IPS-20b (cell line): Measurements from ENCODE around the gene KATNBL1.
"Not testable (repeated sequence)": the region's sequence is repeated elsewhere in the genome, so short reads cannot be mapped to it uniquely, and the experiment has no call there.

ENCODE experiments used
- H3K27ac ChIP-seq: one replicate; pipeline ENCODE4 v1.5.1; 2013; ENCODE audit warnings: low read length
- H3K27me3 ChIP-seq: 2 replicates; pipeline ENCODE4 v1.6.1; 2013; ENCODE audit warnings: mild to moderate bottlenecking, low read length, inconsistent platforms; ENCODE audit not compliant: insufficient read depth
- H3K36me3 ChIP-seq: 2 replicates; pipeline ENCODE4 v1.6.1; 2013; ENCODE audit warnings: low read depth, mild to moderate bottlenecking, inconsistent platforms, low read length, moderate library complexity; ENCODE audit not compliant: insufficient read depth
- H3K4me1 ChIP-seq: 2 replicates; pipeline ENCODE4 v1.6.1; 2013; ENCODE audit warnings: mild to moderate bottlenecking, control low read depth, inconsistent platforms, low read length, moderate library complexity; ENCODE audit not compliant: insufficient read depth
- H3K4me3 ChIP-seq: 2 replicates; pipeline ENCODE4 v1.5.1; 2013; ENCODE audit warnings: mild to moderate bottlenecking, low read length, inconsistent platforms
- H3K9ac ChIP-seq: 2 replicates; pipeline ENCODE4 v1.6.1; 2013; ENCODE audit warnings: low read depth, mild to moderate bottlenecking, inconsistent platforms, low read length, moderate library complexity
- H3K9me3 ChIP-seq: 2 replicates; pipeline ENCODE4 v1.6.1; 2013; ENCODE audit warnings: mild to moderate bottlenecking, low read depth, low read length, inconsistent platforms; ENCODE audit not compliant: insufficient read depth

KATNBL1 gene

DNA sequence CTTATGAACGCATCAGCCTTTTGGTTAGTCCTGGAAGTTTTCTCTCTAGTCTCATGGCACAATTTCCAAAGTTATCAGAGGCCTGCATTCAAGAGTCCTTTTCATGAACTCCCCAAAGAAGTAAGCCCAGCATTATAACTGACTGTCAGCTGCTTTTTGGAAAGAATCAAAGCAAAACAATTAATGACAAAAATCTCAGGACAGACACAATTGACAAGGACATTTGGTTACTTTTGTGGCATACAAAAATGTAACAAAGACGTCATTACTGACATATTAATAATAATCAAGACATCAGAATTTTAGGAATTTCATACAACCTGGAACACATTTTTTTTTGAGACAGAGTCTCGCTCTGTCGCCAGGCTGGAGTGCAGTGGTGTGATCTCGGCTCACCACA is 21.2 kb downstream of the KATNBL1 start:
- Histone ChIP-seq H3K27me3 (no peaks in the 10 kb centered on the region), H3K27ac (no peak overlapping the region), H3K9me3 (no peaks in the 10 kb centered on the region), H3K4me3 (no peak overlapping the region), H3K4me1 (no peaks in the 10 kb centered on the region), H3K9ac (no peak overlapping the region), H3K36me3 (no peaks in the 10 kb centered on the region)

DNA sequence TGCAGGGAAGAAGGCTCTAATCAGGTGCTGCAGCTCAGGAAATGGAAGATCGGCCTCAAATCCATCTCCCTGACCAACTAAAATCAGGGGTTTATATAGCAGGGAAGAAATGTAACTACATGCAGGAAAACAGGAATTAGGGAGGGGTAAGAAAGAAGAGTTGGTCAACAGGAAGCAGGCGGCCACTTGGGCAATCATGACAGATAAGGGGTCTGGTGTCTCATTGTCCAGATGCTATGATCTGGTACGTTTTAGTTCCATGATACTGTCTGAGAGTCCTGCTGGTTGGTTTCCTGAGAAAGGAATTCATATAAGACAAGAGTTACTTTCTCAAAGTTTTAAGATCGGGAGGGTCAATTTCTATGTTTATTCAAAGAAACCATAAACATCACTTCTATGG is 24.2 kb downstream of the KATNBL1 start:
- Histone ChIP-seq H3K9ac (no peak overlapping the region), H3K27me3 (no peaks in the 10 kb centered on the region), H3K27ac (no peak overlapping the region), H3K4me3 (no peak overlapping the region), H3K9me3 (no peaks in the 10 kb centered on the region), H3K4me1 (peaks cover 4% of the 10 kb centered on the region; the same call in 1 of the 2 replicates), H3K36me3 (no peaks in the 10 kb centered on the region)

DNA sequence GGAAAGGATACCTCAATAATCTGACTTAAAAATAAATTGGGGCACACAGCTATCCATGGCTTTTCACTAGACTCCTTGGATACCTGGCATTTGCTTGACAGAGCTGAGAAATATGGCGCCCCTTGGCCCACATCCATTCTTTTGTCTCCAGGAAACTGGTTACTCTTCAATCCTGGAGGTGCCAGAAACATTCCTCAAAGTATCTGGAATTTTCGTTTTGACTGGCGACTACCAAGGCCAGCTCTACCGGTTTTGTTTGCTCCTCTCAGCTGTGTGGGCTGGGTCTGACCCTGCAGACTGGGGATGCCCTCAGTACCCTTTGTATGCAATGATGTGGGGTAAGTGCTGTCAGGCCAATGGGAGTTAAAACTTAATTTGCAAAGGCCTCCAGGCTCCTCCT is 27.0 kb downstream of the KATNBL1 start:
- Histone ChIP-seq H3K4me3 (no peak overlapping the region), H3K4me1 (peaks cover 4% of the 10 kb centered on the region; the same call in 1 of the 2 replicates), H3K9me3 (no peaks in the 10 kb centered on the region), H3K27ac (no peak overlapping the region), H3K36me3 (no peaks in the 10 kb centered on the region), H3K9ac (no peak overlapping the region), H3K27me3 (no peaks in the 10 kb centered on the region)

DNA sequence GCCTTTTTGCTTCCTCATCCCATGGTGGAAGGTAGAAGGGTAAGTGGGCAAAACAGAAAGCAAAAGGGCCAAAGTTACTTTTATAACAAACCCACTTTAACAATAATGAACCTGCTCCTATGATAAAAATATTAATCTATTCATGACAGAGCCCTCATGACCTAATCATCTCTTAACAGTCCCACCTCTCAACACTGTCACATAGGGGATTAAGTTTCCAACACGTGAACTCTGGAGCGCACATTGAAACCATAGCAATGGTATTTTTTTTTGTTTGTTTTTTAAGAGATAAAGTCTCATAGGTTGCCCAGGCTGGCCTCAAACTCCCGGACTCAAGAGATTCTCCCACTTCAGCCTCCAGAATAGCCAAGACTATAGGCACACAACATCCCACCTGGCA is 30.7 kb downstream of the KATNBL1 start:
- H3K27ac ChIP-seq = no peak overlapping the region
- no peak overlapping the region for H3K9ac ChIP-seq
- H3K36me3 ChIP-seq = no peaks in the 10 kb centered on the region
- no peaks in the 10 kb centered on the region for H3K27me3 ChIP-seq
- peaks cover 4% of the 10 kb centered on the region; the same call in 1 of the 2 replicates for H3K4me1 ChIP-seq
- H3K4me3 ChIP-seq = no peak overlapping the region
- H3K9me3 ChIP-seq = no peaks in the 10 kb centered on the region

DNA sequence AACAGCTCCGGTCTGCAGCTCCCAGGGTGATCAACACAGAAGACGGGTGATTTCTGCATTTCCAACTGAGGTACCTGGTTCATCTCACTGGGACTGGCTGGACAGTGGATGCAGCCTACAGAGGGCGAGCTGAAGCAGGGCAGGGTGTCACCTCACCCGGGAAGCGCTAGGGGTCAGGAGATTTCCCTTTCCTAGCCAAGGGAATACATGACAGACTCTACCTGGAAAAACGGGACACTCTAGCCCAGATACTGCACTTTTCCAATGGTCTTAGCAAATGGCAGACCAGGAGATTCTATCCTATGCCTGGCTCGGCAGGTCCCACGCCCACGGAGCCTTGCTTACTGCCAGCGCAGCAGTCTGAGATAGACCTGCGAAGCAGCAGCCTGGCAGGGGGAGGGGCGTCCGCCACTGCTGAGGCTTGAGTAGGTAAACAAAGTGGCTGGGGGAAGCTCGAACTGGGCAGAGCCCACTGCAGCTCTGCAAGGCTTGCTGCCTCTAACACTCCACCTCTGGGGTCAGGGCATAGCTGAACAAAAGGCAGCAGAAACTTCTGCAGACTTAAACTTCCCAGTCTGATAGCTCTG is 43.8 kb downstream of the KATNBL1 start:
- H3K36me3 ChIP-seq = peaks cover 21% of the 10 kb centered on the region
- not testable (repeated sequence) for H3K27me3 ChIP-seq, H3K4me3 ChIP-seq, H3K27ac ChIP-seq, H3K4me1 ChIP-seq, H3K9ac ChIP-seq
- peaks cover 17% of the 10 kb centered on the region; the same call in 1 of the 2 replicates for H3K9me3 ChIP-seq

DNA sequence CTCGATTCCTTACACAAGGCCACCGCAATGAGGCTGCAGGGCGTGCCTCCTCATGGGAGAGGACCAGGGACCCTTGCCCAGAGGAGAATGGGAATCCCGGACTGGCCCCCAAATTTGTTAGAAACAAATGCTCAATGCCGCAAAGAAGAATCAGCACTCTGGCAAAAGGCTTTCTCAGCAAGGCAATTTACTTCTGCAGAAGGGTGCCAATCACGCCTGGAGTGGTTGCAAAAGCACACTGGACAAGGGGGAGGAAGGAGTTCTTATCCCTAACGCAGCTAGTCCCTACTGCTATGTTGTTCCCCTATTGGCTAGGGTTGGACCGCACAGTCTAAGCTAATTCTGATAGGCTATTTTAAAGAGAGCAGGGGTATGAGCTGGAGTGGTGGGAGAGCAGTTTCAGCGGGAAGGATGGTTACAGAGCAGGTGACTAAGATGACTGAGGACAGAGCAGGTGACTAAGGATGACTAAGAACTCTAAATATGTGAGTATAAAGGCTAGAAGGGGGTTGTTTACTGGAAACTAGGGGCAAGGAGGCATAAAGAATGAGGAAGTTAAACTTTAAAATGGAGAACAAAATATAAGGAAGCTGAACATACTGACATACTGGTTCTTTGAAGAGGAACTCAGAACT is 48.5 kb downstream of the KATNBL1 start:
- no peak overlapping the region for H3K4me3 ChIP-seq
- H3K9me3 ChIP-seq = peaks cover 29% of the 10 kb centered on the region
- no peaks in the 10 kb centered on the region for H3K4me1 ChIP-seq
- H3K27ac ChIP-seq = no peak overlapping the region
- H3K9ac ChIP-seq = no peak overlapping the region
- peaks cover 53% of the 10 kb centered on the region for H3K36me3 ChIP-seq
- no peaks in the 10 kb centered on the region for H3K27me3 ChIP-seq

DNA sequence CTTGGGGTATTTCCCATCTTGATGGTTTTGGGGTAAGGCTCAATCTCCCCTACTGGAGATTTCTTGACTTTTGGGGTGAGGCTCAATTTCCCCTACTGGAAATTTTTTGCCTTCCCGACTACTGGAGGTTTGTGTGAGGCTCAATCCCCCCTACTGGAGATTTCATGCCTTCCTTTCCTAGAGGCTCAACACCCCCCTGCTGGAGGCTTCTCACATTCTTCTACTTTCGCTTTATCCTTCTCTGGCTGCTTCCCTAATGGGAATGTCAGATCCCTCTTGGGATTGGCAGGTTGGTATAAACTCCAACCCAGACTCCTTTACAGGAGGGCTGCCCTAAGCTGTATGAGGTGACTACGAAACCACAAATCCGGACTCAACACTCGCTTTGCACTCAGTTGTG is 49.2 kb downstream of the KATNBL1 start:
- Histone ChIP-seq H3K4me3 (no peak overlapping the region), H3K9me3 (peaks cover 36% of the 10 kb centered on the region), H3K9ac (no peak overlapping the region), H3K27ac (no peak overlapping the region), H3K4me1 (no peaks in the 10 kb centered on the region), H3K36me3 (peaks cover 60% of the 10 kb centered on the region), H3K27me3 (no peaks in the 10 kb centered on the region)

DNA sequence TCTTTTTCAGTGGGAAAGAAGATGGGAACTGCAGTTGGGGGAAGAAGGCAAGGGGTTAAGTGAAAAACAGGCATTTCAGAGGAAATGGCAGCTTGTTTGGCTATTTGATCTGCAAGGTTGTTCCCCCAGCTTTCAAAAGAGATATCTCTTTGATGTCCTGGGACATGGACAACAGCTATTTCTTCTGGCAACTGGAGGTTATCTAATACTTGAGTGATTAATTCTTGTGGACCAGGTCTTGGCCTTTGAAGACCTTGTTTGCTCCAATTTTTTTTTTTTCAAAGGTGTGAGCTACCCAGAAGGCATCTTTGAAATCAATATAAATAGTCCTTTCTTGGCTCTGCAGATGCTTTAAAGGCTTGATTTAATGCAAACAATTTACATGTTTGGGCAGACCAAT is 51.5 kb downstream of the KATNBL1 start:
- Histone ChIP-seq H3K9me3 (peaks cover 56% of the 10 kb centered on the region), H3K27me3 (no peaks in the 10 kb centered on the region), H3K4me3 (no peak overlapping the region), H3K27ac (no peak overlapping the region), H3K36me3 (peaks cover 83% of the 10 kb centered on the region), H3K9ac (no peak overlapping the region), H3K4me1 (no peaks in the 10 kb centered on the region)

DNA sequence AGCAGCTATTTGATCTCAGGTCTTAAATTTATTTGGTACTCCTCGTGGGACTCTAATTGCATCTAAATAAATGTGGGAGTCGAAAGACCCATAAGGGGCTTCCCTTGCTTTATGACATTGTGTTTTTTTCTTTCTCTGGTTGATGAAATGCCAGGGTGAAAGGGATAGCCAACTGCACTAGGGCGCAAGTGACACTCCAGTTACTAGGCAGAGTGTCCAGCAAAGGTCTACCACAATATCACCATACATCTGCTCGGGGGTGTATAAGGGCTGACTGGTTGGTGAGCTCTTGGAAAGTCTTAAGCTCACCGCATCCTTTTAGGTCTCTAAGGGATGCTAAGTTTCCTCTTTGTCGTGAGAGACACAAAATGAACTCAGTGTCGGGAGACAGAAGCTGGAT is 54.0 kb downstream of the KATNBL1 start:
- peaks cover 37% of the 10 kb centered on the region for H3K9me3 ChIP-seq

DNA sequence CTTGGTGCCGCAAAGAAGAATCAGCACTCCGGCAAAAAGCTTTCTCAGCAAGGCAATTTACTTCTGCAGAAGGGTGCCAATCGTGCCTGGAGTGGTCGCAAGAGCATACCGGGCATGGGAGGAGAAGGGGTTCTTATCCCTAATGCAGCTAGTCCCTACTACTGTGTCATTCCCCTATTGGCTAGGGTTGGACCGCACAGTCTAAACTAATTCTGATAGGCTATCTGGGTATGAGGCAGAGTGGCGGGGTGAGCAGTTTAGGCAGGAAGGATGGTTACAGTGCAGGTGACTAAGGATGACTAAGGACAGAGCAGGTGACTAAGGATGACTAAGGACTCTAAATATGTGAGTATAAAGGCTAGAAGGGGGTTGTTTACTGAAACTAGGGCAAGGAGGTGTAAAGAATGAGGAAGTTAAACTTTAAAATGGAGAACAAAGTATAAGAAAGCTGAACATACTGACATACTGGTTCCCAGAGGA is 55.1 kb downstream of the KATNBL1 start:
- Histone ChIP-seq H3K4me3 (no peak overlapping the region), H3K36me3 (peaks cover 80% of the 10 kb centered on the region), H3K9me3 (peaks cover 32% of the 10 kb centered on the region), H3K4me1 (no peaks in the 10 kb centered on the region), H3K9ac (no peak overlapping the region), H3K27me3 (no peaks in the 10 kb centered on the region), H3K27ac (no peak overlapping the region)

More for the DNA sequence above, 54.0 kb downstream of the KATNBL1 start:
- H3K27me3 ChIP-seq = no peaks in the 10 kb centered on the region
- no peak overlapping the region for H3K27ac ChIP-seq
- no peak overlapping the region for H3K9ac ChIP-seq
- H3K4me3 ChIP-seq = no peak overlapping the region
- H3K4me1 ChIP-seq = no peaks in the 10 kb centered on the region
- H3K36me3 ChIP-seq = peaks cover 79% of the 10 kb centered on the region

DNA sequence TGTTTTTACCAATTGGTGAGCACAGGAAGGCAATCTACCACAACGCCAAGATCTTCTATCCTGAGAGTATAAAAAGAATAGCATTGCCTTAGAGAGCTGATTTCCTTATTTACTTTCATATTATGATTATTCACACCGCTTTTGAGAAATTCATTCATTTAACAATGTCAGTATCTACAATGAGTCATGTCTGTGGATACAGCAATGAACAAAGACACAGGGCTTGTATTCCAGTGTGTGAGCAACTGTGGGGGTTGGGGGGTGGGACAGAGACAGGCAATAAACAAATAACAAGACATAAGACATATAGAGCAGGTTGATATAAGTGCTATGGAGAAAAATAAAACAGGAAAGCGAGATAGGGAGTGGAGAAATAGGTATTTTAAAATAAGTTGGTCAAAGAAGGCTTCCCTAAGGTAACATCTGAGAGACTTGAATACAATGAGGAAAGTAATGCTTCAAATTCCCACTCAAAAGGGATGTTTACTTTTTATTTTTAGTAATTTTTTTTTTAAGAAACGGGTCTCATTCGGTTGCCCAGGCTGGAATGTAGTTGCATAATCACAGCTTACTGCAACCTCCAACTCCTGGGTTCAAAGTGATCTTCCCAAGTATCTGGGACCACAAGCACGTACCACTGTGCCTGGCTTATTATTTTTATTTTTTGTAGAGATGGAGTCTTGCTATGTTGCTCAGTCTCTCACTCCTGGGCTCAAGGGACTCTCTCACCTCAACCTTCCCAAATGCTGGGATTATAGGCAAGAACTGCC is 62.3 kb downstream of the KATNBL1 start:
- no peak overlapping the region for H3K4me3 ChIP-seq
- H3K36me3 ChIP-seq = peaks cover 77% of the 10 kb centered on the region
- no peak overlapping the region for H3K27ac ChIP-seq
- no peaks in the 10 kb centered on the region for H3K4me1 ChIP-seq
- no peaks in the 10 kb centered on the region for H3K27me3 ChIP-seq
- H3K9me3 ChIP-seq = no peaks in the 10 kb centered on the region
- no peak overlapping the region for H3K9ac ChIP-seq

DNA sequence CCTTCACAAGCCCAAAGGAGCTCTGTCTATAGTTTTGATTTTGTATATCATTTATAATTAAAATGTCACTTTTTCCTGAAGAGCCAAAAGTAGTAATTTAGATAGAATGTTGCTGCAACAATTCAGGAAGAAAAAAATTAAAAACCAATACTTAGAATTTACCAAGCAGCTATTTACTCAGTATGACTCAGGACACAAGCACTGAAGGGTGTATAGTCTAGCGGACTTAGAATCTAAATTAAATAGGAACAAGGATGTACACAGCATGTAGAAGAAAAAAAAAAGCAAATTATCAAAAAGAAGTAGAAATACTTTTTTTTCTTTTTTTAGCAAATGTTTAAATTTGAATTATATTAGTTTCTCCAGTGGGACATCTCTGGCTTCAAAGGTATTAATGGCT is 76.4 kb downstream of the KATNBL1 start:
- Histone ChIP-seq H3K27ac (no peak overlapping the region), H3K4me3 (no peak overlapping the region), H3K36me3 (no peaks in the 10 kb centered on the region), H3K4me1 (no peaks in the 10 kb centered on the region), H3K9ac (no peak overlapping the region), H3K27me3 (no peaks in the 10 kb centered on the region), H3K9me3 (no peaks in the 10 kb centered on the region)
